ENCODE data around the gene TSPAN18.

Gene TSPAN18

GRCh38 chr11:44742508-44743246 is 15.9 kb downstream of the TSPAN18 start:
- H3K4me1 Mint-ChIP-seq: peaks cover 63% of the 10 kb centered on the region
- H3K27ac Mint-ChIP-seq: peak overlapping the region; percentile 51
- no peaks in the 10 kb centered on the region for H3K9me3 Mint-ChIP-seq
- H3K27me3 Mint-ChIP-seq: no peaks in the 10 kb centered on the region
- no peak overlapping the region for H3K4me3 Mint-ChIP-seq
- H3K36me3 Mint-ChIP-seq: peaks cover 2% of the 10 kb centered on the region

- Mint-ChIP-seq H3K4me3 (no peak overlapping the region), H3K36me3 (peaks cover 2% of the 10 kb centered on the region), H3K27ac (no peak overlapping the region), H3K4me1 (peaks cover 62% of the 10 kb centered on the region), H3K9me3 (no peaks in the 10 kb centered on the region), H3K27me3 (no peaks in the 10 kb centered on the region)
These were observed 16.6 kb downstream of the TSPAN18 start for GRCh38 chr11:44743326-44743725.

GRCh38 chr11:44743959-44744557 is 17.3 kb downstream of the TSPAN18 start:
- no peaks in the 10 kb centered on the region for H3K9me3 Mint-ChIP-seq
- peak overlapping the region; percentile 6 for H3K27ac Mint-ChIP-seq
- no peaks in the 10 kb centered on the region for H3K36me3 Mint-ChIP-seq
- H3K4me3 Mint-ChIP-seq: no peak overlapping the region
- H3K27me3 Mint-ChIP-seq: no peaks in the 10 kb centered on the region
- H3K4me1 Mint-ChIP-seq: peaks cover 65% of the 10 kb centered on the region

- Mint-ChIP-seq H3K4me1 (peaks cover 83% of the 10 kb centered on the region), H3K27me3 (no peaks in the 10 kb centered on the region), H3K4me3 (peak overlapping the region; percentile 27), H3K9me3 (no peaks in the 10 kb centered on the region), H3K36me3 (peaks cover 3% of the 10 kb centered on the region), H3K27ac (peak overlapping the region; percentile 44)
These were observed 20.1 kb downstream of the TSPAN18 start for GRCh38 chr11:44746894-44747293.

- Mint-ChIP-seq H3K27me3 (no peaks in the 10 kb centered on the region), H3K9me3 (no peaks in the 10 kb centered on the region), H3K4me3 (peak overlapping the region; percentile 27), H3K27ac (peak overlapping the region; percentile 44), H3K4me1 (peaks cover 86% of the 10 kb centered on the region), H3K36me3 (peaks cover 6% of the 10 kb centered on the region)
These were observed 20.6 kb downstream of the TSPAN18 start for GRCh38 chr11:44747316-44747715.

GRCh38 chr11:44747836-44748235 is 21.1 kb downstream of the TSPAN18 start:
- Mint-ChIP-seq H3K36me3 (peaks cover 7% of the 10 kb centered on the region), H3K4me3 (peak overlapping the region; percentile 27), H3K4me1 (peaks cover 85% of the 10 kb centered on the region), H3K9me3 (no peaks in the 10 kb centered on the region), H3K27ac (peak overlapping the region; percentile 44), H3K27me3 (no peaks in the 10 kb centered on the region)

- H3K4me3 Mint-ChIP-seq: no peak overlapping the region
These were observed 21.8 kb downstream of the TSPAN18 start for GRCh38 chr11:44748606-44749005.

GRCh38 chr11:44749189-44749588 is 22.4 kb downstream of the TSPAN18 start:
- Mint-ChIP-seq H3K27ac (no peak overlapping the region), H3K9me3 (no peaks in the 10 kb centered on the region), H3K4me3 (no peak overlapping the region), H3K36me3 (peaks cover 9% of the 10 kb centered on the region), H3K27me3 (no peaks in the 10 kb centered on the region), H3K4me1 (peaks cover 74% of the 10 kb centered on the region)

More at GRCh38 chr11:44748606-44749005, 21.8 kb downstream of the TSPAN18 start:
- no peak overlapping the region for H3K27ac Mint-ChIP-seq
- H3K9me3 Mint-ChIP-seq: no peaks in the 10 kb centered on the region
- H3K4me1 Mint-ChIP-seq: peaks cover 79% of the 10 kb centered on the region
- no peaks in the 10 kb centered on the region for H3K27me3 Mint-ChIP-seq
- H3K36me3 Mint-ChIP-seq: peaks cover 9% of the 10 kb centered on the region

- Mint-ChIP-seq H3K4me1 (peaks cover 62% of the 10 kb centered on the region), H3K36me3 (peaks cover 9% of the 10 kb centered on the region), H3K27ac (no peak overlapping the region), H3K4me3 (no peak overlapping the region), H3K27me3 (no peaks in the 10 kb centered on the region), H3K9me3 (no peaks in the 10 kb centered on the region)
These were observed 24.0 kb downstream of the TSPAN18 start for GRCh38 chr11:44750551-44751465.

GRCh38 chr11:44752300-44752699 is 25.5 kb downstream of the TSPAN18 start:
- no peaks in the 10 kb centered on the region for H3K9me3 Mint-ChIP-seq
- H3K36me3 Mint-ChIP-seq: peaks cover 12% of the 10 kb centered on the region
- no peak overlapping the region for H3K4me3 Mint-ChIP-seq
- H3K4me1 Mint-ChIP-seq: peaks cover 49% of the 10 kb centered on the region
- H3K27ac Mint-ChIP-seq: peak overlapping the region; percentile 36
- no peaks in the 10 kb centered on the region for H3K27me3 Mint-ChIP-seq

- H3K36me3 Mint-ChIP-seq: peaks cover 13% of the 10 kb centered on the region
- H3K27me3 Mint-ChIP-seq: no peaks in the 10 kb centered on the region
- no peak overlapping the region for H3K4me3 Mint-ChIP-seq
- no peak overlapping the region for H3K27ac Mint-ChIP-seq
- no peaks in the 10 kb centered on the region for H3K9me3 Mint-ChIP-seq
- H3K4me1 Mint-ChIP-seq: peaks cover 45% of the 10 kb centered on the region
These were observed 26.0 kb downstream of the TSPAN18 start for GRCh38 chr11:44752713-44753112.

GRCh38 chr11:44753961-44754645 is 27.3 kb downstream of the TSPAN18 start:
- no peaks in the 10 kb centered on the region for H3K27me3 Mint-ChIP-seq
- H3K36me3 Mint-ChIP-seq: peaks cover 17% of the 10 kb centered on the region
- no peak overlapping the region for H3K27ac Mint-ChIP-seq
- H3K9me3 Mint-ChIP-seq: no peaks in the 10 kb centered on the region
- peaks cover 32% of the 10 kb centered on the region for H3K4me1 Mint-ChIP-seq
- no peak overlapping the region for H3K4me3 Mint-ChIP-seq

- H3K4me3 Mint-ChIP-seq: no peak overlapping the region
- H3K4me1 Mint-ChIP-seq: peaks cover 33% of the 10 kb centered on the region
- H3K9me3 Mint-ChIP-seq: no peaks in the 10 kb centered on the region
- peaks cover 21% of the 10 kb centered on the region for H3K36me3 Mint-ChIP-seq
- H3K27ac Mint-ChIP-seq: no peak overlapping the region
- no peaks in the 10 kb centered on the region for H3K27me3 Mint-ChIP-seq
These were observed 28.3 kb downstream of the TSPAN18 start for GRCh38 chr11:44754876-44755555.

- Mint-ChIP-seq H3K4me3 (no peak overlapping the region), H3K4me1 (peaks cover 31% of the 10 kb centered on the region), H3K36me3 (peaks cover 20% of the 10 kb centered on the region), H3K27me3 (no peaks in the 10 kb centered on the region), H3K27ac (no peak overlapping the region), H3K9me3 (no peaks in the 10 kb centered on the region)
These were observed 29.1 kb downstream of the TSPAN18 start for GRCh38 chr11:44755556-44756523.
